Measurements from ENCODE around the gene TTC39A.

The TTC39A gene

GRCh38 chr1:51313961-51314777 is 16.2 kb downstream of the TTC39A start:
- no peak for DNase-seq

GRCh38 chr1:51313268-51313852 is 17.0 kb downstream of the TTC39A start:
- no peak for DNase-seq

DNA sequence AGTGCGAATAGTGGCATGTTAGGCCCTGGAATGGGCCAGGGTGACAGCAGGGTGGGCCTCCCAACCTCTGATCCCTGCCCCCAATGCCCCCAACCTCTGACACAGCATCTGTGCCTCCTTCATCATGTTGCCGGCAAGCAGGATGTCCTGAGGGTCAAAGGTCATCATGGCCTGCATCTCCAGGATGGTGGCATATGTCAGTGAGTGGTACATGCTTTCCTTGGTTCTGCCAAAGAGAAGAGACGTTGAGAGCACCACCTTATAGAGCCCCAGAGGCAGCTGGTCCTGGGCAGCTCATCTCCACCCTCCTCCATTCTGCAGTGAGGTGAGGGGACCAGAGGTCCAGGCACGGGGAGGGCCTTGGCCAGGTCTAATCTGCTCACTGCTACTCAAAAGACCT is 17.6 kb downstream of the TTC39A start:
- no peak for DNase-seq

GRCh38 chr1:51311826-51312225 is 18.5 kb downstream of the TTC39A start:
- no peak for DNase-seq

- DNase-seq, result no peak
Measured at GRCh38 chr1:51310871-51311613, 19.3 kb downstream of the TTC39A start.

DNA sequence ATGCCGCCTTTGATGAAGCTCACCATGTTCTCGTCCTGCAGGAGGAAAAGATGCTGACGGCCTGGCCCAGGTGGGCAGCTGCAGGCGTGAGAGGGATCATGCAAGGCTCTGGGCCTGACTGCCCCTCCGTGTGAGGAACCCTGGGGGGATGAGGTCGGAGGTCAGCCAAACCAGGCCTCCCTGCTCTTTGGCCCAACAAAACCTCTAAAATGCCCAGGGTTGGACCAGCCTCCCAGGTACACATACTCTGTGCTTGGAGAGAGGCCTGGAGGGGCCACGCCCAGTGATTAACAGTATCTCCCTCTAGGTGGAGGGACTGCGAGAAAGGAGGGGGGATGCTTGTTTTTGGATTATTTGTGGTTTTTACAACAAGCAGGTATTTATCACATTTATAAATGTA is 21.1 kb downstream of the TTC39A start:
- no peak for DNase-seq

- DNase-seq, result no peak
Measured at GRCh38 chr1:51308636-51309035, 21.7 kb downstream of the TTC39A start.

DNA sequence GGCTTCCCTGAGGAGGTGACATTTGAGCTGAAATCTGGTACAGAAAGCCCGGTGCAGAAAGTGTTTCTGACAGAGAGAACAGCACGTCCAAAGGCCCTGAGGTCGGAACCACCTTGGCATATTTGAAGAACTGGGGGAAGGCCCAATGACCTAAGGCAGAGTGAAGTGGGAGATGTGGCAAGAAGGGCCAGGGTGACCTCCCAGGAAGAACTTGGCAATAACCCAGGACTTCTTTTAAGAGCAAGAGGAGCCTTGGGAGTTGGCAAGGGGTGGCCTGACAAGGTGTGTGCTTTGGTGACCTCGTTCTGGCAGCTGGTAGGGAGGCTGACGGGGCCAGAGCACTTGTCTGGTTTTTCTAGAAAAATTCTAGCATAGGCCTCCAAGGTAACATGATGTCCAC is 23.4 kb downstream of the TTC39A start:
- DNase-seq, result no peak

- no peak for DNase-seq
Measured at GRCh38 chr1:51305371-51305823, 25.0 kb downstream of the TTC39A start.

DNA sequence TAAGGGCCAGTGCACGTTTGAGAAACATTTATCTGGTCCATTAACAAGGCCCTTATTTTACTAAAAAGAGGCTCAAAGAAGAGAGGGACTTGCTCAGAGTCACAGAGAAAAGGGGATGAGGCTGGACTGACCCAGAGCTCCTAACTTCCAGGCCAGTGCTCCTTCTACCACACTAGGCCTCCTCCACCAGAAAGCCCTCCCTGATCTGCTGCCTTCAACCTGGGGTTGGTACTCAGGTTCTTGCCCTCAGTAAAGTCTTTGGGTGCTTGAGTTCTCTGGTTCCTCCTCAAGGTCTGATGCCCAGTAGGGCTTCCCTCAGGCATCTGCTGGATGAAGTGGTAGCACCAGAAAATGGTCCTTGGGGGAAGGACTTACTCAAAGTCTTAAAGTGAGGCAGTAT is 26.0 kb downstream of the TTC39A start:
- no peak for DNase-seq

GRCh38 chr1:51303751-51304251 is 26.6 kb downstream of the TTC39A start:
- no peak for DNase-seq

GRCh38 chr1:51303315-51303714 is 27.0 kb downstream of the TTC39A start:
- DNase-seq, result no peak

GRCh38 chr1:51302746-51303145 is 27.6 kb downstream of the TTC39A start:
- DNase-seq, result no peak

GRCh38 chr1:51302270-51302669 is 28.1 kb downstream of the TTC39A start:
- no peak for DNase-seq

DNA sequence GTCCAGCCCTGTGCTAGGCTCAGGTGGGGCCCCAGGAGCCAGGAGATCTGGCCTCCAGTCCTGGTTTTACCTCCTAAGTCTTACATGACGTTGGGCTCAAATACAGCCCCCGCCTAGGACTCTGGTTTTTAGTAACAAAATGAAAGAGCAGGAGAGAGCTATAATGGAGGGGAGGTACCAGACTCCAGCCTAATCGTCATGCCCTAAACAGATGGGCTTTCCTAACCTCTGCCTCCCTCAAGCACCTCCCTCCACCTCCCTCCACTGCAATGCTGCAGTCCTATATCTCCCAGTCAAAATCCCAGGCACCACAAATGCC is 28.6 kb downstream of the TTC39A start:
- DNase-seq, result no peak

GRCh38 chr1:51301152-51301843 is 29.1 kb downstream of the TTC39A start:
- DNase-seq, result no peak

- no peak for DNase-seq
Measured at GRCh38 chr1:51299981-51300670, 30.2 kb downstream of the TTC39A start.

- DNase-seq, result no peak
Measured at GRCh38 chr1:51299185-51299885, 31.0 kb downstream of the TTC39A start.

DNA sequence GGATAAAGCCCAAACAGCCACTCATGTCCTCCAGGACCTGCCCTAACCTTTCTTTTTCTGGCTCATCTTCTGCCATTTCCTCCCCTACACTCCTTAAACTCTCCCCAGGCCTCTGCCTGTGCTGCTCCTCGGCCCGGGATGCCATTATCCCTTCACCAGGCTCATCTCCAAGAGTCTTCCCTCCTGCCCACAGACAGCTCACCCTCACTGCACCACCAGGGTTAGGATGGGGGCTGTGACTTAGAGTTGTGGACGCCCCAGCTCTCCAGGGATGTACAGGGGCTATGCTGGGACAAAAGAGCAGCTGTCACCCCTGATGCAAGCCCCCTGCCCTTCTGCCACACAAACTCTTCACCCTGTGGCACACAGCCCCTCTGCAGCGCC is 32.0 kb downstream of the TTC39A start:
- no peak for DNase-seq

DNA sequence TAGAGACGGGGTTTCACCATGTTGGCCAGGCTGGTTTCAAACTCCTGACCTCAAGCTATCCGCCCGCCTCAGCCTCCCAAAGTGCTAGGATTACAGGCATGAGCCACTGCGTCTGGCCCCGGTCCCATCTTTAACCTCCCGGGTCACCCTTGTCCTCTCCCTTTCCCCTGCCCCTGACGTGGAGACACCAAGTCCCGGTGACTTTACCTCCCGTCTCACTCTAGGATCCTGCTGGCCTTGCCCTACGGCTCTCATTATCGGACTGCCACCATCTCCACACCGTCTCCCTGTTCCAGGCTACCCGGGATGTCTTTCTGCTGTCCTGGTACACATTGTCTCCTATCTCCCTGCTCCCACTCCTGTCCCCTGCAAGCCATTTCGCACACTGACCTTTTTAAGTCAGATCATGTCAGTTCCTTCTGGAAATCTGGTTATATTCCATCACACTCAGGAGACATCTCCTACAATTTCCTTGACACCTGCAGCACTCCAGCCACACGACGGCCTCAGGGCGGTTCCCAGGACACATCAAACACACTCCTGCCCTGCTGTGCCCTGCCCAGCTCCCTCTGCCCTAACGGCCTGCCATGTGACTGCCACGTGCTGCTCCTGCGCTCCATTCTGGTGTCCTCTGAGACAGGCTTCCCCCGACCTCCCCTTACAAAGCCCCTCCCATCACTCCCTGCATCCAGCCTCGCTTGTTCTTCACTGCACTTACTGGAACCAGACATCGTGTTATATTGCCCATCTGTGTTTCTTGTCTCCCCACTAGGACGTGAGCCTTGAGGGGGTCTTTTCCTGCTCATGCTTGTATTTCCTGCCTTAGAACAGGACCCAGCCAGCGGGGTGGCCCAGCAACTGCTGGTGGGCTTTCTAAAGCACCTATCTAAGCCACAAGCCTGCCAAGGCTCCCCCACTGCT is 32.7 kb downstream of the TTC39A start:
- no peak for DNase-seq
